GM18526 (cell line): Measurements from ENCODE around the gene CSNK1G2.

Experiments used
- POLR2A ChIP-seq: IDR thresholded peaks from 3 replicates; pipeline ENCODE4 v1.6.1; 2011; ENCODE audit not compliant: insufficient read length; ENCODE audit errors: extremely low read depth

Gene CSNK1G2

DNA sequence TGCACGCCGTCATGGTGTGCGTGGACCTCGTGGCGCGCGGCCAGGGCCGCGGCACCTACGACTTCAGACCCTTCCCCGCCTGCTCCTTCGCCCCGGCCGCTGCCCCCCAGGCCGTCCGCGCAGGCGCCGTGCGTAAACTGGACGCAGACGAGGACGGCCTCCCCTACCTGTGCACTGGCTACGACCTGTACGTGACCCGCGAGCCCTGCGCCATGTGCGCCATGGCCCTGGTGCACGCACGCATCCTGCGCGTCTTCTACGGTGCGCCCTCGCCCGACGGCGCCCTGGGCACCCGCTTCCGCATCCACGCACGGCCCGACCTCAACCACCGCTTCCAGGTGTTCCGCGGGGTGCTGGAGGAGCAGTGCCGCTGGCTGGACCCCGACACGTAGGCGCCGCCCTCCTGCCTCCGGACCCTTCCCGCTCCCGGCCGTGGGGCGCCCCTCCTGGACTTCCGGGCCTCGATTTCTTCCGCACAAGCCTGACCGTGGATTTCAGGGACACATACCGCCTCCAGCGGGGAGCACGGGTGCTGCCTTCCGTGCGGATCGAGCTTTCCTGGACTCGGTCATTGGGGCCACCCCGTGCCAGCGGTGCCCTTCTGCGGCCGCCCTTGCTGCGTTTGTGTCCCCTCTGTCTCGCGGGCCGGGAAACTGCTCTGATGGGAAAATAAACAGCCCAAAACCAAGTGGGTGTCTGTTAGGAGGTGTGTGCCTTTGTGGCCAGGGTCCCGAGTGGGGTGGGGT is 28.0 kb upstream of the CSNK1G2 start:
- TF ChIP-seq POLR2A, result no peak

DNA sequence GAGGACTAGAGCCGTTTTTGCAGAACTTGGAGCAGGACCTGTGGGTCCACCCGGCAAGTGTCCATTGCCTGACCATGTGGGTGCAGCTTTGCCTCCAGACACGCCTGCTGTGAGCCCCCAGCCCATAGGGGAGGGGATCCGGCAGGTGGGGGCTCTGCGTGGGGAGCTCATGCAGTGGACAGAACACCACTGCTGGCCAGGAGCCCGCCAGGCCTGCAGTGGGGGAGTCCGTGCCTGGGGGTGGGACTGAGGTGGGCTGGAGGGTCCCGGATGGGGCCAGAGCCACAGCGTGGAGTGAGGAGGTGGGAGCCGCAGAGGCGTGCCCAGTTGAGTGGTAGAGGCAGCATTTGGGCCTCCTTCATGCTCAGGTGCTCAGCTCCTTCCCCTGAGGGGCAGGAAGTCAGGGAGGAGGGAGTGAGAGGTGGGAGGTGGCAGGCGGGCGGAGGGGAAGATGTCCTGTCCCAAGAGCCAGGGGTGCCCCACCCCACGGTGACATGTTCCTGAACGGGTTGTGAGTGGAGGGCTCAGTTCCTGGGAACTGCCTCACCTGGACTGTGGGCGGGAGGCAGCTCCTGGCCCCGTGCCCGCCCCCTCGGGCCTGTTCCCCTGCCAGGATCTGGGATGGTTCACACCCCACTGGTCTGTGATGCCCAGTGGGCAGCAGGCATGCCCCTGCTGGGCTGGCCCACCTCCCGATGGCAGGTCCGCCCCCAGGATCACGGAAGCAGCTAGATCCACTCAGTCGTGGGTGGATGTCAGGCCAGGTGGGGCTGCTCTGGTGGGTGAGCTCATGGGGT is 27.0 kb upstream of the CSNK1G2 start:
- no peak for TF ChIP-seq POLR2A

DNA sequence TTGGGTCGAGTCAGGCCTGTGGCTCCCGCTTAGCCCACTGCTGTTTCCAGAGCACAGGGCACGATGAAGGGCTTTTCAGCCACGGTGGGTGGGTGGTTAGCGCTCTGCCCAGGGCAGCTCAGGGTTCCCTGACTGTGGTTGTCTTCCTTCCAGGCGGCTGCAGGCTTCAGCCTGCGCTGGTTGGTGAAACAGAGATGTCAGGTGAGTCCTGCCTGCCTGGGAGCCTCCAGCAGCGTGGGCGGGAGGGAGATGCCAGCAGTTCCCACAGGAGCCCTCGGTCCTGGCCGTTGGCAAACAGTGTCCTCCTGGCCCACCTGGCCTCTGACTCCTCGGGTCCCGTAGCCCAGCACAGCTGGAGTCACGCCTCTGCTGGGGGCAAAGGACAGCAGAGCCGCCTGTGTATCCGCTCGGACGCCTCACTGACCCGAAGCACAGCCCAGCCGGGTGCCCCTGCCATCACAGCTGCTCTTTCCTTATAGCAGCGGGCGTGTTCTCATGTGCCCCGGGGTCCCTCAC is 26.1 kb upstream of the CSNK1G2 start:
- no peak for TF ChIP-seq POLR2A

DNA sequence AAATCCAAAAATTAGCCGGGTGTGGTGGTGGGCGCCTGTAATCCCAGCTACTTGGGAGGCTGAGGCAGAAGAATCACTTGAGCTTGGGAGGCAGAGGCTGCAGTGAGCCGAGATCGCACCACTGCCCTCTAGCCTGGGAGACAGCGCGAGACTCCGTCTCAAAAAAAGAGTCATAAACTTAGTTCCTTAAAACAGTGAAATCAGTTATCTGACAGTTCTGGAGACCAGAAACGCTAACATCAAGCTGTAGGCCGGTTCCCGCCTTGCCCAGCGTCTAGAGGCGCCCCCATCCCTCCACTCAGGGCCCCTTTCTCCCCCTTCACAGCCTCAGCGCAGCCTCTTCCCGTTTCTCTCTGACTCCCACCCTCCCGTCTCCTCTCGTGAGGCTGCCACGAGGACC is 23.8 kb upstream of the CSNK1G2 start:
- TF ChIP-seq POLR2A, result no peak

DNA sequence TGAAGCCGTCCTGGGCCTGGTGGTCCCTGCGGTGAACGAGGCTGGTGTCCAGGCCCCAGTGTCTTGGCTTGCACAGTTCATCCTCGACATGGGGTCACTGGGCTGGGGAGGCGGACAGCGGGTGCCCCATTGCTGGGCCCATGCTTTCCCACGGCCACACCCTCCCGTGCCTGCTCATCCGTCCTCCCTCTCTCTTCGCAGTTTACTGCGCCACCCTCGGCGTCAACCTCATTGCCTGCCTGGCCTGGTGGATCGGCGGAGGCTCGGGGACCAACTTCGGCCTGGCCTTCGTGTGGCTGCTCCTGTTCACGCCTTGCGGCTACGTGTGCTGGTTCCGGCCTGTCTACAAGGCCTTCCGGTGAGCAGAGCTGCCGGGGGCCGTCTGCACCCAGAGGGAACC is 23.0 kb upstream of the CSNK1G2 start:
- no peak for TF ChIP-seq POLR2A

DNA sequence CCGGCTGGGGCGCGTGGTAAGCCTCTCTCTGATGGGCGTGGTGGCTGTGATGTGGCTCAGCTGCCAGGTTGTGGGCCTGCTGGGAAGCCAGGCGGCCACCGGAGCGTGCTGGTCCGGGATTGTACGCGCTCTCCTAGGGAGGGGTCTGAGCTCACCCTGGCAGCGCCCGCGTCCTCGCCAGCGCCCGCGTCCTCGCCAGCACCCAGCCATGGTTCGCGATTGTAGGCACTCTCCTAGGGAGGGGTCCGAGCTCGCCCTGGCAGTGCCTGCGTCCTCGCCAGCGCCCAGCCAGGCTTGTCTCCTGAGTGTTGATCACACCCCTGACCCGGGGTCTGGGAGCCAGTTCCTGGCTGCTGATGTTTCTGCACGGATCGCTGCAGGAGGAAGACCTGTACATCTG is 22.0 kb upstream of the CSNK1G2 start:
- TF ChIP-seq POLR2A, result no peak

DNA sequence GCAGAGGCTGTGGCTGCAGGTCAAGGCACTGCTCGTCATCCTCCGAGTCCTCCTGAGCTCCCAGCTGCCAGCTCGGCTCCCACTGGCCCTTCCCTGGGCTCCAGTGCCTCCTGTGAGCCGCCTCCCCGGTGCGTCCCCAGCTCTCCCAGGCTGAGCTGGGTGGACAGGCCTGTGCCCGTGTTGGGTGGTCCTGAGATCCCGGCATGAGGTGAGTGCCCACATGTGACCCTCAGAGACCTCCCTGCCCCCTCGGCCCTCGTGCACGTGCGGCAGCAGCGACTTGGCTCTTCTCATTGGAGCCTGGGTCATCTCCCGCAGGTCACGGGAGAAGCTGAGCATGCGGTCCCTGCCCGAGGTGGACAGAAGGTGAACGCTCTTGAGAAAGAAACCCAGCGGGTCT is 20.3 kb upstream of the CSNK1G2 start:
- no peak for TF ChIP-seq POLR2A

DNA sequence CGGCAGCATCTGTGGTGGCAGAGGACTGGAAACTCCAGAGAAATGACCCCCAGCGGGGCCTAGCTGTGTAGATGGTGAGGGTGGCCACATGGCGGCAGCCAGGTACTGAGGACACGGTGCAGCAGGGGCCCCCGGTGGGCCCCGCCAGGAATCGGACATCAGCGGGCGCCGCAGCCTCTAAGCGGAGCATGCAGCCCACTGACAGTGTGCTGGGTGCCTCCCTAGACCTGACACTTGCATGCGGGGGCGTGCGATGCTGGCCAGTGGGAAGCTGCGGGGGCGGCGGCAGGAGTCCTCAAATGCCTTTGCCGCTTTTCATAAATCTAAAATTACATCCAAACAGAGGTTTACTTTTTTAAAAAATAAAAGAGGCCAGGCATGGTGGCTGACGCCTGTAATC is 19.6 kb upstream of the CSNK1G2 start:
- TF ChIP-seq POLR2A, result no peak

DNA sequence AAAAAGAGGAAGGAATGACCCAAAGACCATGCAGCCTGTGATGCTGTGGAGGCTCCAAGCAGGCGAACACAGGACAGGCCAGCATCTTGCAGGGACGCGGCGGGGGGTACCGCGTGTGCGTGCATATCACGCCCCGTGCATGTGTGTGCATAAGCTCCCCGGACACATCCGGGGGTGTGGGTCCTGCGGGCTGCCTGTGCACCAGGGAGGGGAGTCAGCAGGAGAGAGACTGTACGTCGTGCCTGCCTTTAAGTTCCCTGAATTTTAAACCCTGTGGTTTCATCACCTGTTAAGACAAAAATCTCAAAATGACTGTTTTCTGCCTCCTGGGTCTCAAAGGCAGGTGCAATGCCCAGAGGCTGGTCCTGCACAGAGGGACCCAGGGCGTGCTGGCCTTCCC is 19.1 kb upstream of the CSNK1G2 start:
- TF ChIP-seq POLR2A, result no peak

DNA sequence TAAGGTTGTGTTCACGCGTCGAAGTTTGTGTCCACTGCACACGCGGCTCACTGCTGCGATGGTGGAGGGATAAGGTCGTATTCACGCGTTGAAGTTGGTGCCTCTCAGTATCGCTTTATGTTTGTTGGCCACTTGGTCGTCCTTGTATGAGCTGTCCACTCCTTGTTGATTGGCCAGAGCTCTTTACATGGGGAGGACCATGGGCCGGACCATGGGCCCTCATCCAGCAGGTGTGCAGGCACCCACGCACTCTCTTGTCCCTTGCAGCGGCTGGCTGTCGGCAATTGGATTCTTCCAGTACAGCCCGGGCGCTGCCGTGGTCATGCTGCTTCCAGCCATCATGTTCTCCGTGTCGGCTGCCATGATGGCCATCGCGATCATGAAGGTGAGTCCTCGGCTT is 18.2 kb upstream of the CSNK1G2 start:
- no peak for TF ChIP-seq POLR2A

DNA sequence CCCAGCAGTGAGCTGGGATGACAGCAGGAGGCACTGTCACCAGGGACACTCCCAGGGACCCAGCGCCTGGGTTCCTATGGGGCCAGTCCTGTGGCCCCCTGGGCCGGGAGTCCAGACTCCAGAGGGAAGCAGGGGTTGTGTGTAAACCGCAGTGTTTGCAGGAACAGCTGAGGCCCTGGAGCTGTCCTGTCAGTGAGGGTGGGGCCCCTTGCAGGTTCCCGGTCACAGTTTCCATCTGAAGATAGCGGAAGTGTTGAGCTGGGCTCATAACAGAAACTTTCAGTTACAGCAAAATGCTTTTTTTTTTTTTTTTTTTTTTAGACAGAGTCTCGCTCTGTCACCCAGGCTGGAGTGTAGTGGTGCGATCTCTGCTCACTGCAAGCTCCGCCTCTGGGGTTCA is 17.7 kb upstream of the CSNK1G2 start:
- TF ChIP-seq POLR2A, result no peak

DNA sequence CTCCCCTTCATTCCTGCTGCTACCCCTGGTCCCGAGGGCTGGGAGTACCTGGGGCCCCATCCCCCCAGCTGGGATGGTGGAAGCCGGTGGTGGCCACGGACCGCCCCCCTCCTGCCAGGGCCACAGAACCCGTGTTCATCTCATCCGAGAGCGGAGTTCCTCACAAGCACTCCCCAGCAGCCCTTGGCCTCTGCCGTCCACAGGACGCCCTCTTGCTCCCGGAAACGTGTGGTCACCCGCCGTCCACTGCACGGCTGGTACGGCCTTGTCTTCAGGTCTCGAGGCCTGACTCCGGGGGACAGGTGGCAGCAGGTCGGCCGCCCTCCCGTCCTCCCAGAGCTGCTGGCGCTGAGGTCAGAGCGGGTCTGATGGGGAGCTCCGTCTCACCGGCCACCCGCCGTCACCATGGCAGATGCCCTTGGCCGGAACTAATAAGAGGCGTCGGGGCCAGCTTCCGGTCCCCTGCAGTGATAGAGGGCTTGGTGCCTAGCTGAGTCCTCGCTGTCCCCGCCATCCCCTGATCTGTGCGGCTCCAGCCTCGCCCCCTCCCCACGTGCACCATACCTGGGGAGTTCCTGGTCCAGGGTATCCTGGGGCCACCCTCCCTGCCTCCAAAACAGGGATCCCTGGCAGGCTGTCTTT is 16.5 kb upstream of the CSNK1G2 start:
- no peak for TF ChIP-seq POLR2A

DNA sequence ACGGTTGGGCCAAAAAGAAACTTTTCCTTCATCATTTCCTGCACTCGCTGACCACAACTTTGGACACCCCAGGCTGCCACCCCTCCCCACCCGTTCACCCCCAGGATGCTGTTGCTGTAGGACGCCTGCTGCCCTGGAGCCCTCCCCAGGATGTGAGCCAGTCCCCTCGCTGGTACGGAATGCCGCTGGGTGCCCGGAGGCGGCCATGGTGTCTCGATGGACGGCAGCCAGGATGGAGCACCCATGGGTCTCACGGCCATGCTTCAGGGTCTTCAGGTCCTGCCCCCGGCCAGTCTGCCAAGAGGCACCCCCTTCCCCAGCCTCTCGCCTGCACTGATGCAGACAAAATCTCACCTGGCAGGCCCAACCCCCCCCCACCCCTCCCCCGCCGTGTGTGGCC is 15.4 kb upstream of the CSNK1G2 start:
- TF ChIP-seq POLR2A, result no peak

DNA sequence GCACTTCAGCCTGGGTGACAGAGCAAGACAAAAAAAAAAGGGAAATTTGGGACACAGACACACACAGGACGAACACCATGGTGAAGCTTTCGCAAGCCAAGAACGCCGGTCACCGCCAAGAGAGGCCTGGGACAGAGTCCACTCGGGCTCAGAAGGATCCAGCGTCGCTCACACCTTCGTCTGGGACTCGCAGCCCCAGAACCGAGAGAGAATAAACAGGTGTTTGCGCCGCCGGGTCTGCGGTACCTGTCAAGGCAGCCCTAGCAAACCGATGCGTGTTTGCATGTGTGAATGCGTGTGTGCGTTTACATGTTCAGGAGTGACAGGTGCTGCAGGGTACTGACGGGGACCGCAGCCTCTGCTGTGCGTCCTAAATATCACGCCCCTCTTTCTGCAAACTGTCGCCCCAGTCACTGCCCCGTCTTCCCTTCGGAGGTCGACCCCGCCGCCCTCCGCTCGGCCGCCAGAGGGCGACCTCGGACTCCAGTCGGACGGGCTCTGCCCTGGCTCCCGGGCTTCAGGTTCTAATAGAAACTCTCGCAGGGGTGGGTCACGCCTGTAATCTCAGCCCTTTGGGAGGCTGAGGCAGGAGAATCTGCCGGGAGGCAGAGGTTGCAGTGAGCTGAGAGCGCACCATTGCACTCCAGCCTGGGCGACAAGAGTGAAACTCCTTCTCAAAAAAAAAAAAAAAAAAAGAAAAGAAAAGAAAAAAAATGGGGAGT is 11.8 kb upstream of the CSNK1G2 start:
- TF ChIP-seq POLR2A, result no peak

DNA sequence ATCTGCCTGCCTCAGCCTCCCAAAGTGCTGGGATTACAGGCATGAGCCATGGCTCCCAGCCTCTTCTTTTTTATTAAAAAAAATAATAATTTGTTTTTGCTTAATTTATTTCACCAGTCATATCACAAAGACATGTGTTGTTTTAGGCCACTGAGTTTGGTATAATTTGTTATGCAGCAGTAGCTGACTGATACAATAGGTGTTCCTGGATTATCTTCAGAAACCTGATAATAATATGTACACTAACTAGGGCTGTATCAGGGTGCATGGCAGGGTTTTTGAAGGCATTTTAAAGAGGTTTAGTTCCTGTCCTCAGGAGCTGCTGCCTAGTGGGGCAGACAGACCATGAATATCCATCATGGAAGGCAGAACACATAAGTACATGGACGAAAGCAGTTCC is 9.5 kb upstream of the CSNK1G2 start:
- TF ChIP-seq POLR2A, result no peak
